ENCODE results near the gene WFDC10B.

The WFDC10B gene

DNA sequence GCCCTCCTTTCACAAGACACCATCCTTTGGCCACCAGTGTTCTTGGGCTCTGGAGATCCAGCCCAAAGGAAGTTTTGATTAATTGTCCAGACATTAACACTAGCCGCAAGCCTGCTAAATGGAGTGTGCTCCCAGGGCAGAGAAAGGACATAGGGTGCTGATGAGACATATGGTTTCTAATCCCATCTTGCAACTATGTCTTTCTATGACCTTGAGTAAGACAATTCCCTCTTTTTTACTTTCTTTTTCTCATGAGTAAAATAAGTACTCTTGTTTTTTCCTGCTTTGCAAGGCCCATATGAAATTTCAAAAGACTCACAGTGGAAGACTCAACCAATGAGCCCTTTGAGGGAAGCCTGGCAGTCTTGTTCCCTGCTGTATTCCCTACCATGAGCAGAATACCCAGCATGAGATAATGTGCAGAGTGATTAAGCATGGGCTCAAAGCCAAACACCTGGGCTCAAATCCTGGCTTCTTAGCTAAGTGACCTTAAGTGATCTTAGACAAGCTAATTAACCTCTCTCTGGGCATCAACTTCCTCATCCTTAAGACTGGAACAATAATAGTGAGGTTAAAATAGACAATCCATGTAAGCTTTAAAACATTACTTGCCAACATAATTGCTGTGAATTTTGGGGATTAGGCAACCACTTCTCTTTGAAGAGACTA lies at the start of gene WFDC10B:
Gene WFDC10B (minus strand): TSS at position 51 of the 669 bp plus-strand sequence. CDS start 19,027 bp downstream, outside the sequence.
- TF ChIP-seq, protein P1, sequence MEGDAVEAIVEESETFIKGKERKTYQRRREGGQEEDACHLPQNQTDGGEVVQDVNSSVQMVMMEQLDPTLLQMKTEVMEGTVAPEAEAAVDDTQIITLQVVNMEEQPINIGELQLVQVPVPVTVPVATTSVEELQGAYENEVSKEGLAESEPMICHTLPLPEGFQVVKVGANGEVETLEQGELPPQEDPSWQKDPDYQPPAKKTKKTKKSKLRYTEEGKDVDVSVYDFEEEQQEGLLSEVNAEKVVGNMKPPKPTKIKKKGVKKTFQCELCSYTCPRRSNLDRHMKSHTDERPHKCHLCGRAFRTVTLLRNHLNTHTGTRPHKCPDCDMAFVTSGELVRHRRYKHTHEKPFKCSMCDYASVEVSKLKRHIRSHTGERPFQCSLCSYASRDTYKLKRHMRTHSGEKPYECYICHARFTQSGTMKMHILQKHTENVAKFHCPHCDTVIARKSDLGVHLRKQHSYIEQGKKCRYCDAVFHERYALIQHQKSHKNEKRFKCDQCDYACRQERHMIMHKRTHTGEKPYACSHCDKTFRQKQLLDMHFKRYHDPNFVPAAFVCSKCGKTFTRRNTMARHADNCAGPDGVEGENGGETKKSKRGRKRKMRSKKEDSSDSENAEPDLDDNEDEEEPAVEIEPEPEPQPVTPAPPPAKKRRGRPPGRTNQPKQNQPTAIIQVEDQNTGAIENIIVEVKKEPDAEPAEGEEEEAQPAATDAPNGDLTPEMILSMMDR (IDR thresholded peaks at IDR 0.05; ENCODE audit: low read depth, low read length), result no peak
- H3K4me3 ChIP-seq (ENCODE audit: low read depth, low read length), result no peak within 1 kb of the TSS

DNA sequence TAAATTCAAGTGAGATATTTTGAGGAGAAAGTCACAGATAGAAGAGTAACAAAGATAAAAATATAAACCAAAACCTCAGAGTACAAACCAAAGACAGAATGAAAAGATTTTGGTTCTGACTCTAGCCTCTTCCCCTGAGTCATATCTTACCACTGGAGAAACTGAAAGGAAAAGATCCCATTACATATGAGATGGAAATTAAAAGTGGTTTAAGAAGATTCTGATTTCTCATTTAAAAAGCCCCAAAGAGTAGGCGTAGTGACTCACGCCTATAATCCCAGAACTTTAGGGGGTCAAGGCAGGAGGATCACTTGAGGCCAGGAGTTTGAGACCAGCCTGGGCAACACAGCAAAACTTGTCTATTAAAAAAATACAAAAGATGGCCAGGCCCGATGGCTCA lies 47.9 kb upstream of the WFDC10B start:
- TF ChIP-seq, protein P1 (IDR thresholded peaks at IDR 0.05; ENCODE audit: low read depth, low read length), result no peak
- no peak overlapping the region for H3K4me3 ChIP-seq (ENCODE audit: low read depth, low read length)

DNA sequence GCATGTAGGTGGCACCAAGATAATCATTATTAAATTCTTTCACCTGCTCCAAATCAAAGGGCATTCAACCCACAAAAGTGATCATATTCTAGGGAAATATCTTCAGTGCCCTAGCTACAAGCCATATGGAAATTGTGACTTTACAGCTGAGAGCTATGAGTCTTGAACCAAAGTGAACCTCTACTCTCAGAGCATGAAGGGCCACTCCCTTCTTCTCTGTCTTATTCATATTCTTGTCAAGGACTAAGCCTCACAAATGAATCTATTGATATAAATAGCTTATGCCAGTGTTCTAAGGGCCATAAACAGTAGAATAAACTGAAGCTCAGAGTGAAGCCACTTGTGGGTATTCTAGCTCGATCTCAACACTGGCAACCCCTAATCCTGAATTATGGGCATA lies 46.9 kb upstream of the WFDC10B start:
- H3K4me3 ChIP-seq (ENCODE audit: low read depth, low read length), result no peak overlapping the region
- TF ChIP-seq, protein P1 (IDR thresholded peaks at IDR 0.05; ENCODE audit: low read depth, low read length), result no peak

DNA sequence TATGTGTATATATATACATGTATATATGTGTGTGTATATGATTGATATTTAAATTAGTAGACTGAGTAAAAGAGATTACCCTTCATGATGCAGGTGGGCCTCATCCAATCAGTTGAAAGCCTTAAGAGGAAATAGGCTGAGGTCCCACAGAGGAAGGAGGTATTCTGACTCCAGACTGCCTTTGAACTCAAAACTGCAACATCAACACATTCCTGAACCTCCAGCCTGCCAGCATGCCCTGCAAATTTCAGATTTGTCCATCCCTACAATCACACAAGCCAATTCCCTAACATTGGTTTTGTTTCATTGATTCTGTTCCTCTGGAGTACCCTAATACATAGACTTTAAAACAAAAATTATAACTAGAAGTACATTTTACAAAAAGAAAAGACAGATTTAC lies 40.2 kb upstream of the WFDC10B start:
- H3K4me3 ChIP-seq (ENCODE audit: low read depth, low read length), result no peak overlapping the region

DNA sequence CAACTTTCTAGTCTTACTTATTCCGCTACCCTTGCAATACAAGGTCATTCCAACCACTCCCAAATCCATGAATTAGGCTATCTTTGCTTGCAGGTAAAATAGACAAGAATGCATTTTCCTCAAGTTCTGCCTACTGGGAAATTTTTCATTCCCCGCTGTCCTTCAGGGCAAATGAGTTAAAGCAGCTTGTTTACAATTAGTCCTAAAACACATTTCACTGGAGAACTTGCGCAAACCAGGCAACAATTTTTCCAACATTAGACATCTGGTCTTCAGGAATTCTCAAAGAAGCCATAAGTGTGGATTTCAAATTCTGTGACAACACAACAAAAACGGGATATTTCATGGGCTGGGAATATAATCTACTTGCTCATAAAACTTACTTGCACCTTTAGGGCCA lies 37.8 kb upstream of the WFDC10B start:
- H3K4me3 ChIP-seq (ENCODE audit: low read depth, low read length), result no peak overlapping the region
- TF ChIP-seq, protein P1 (IDR thresholded peaks at IDR 0.05; ENCODE audit: low read depth, low read length), result no peak

More for the DNA sequence above, 40.2 kb upstream of the WFDC10B start:
- TF ChIP-seq, protein P1 (IDR thresholded peaks at IDR 0.05; ENCODE audit: low read depth, low read length), result no peak

DNA sequence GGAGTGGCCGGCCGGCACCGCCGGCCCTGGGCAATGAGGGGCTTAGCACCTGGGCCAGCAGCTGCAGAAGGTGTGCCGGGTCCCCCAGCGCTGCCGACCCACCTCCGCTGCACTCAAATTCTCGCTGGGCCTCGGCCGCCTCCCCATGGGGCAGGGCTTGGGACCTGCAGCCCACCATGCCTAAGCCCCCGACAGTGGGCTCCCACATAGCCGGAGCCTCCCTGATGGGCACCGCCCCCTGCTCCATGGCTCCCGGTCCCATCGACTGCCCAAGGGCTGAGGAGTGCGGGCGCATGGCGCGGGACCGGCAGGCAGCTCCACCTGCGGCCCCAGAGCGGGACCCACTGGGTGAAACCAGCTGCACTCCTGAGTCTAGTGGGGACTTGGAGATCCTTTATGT lies 31.2 kb upstream of the WFDC10B start:
- H3K4me3 ChIP-seq (ENCODE audit: low read depth, low read length), result no peak overlapping the region
- TF ChIP-seq, protein P1 (IDR thresholded peaks at IDR 0.05; ENCODE audit: low read depth, low read length), result no peak

DNA sequence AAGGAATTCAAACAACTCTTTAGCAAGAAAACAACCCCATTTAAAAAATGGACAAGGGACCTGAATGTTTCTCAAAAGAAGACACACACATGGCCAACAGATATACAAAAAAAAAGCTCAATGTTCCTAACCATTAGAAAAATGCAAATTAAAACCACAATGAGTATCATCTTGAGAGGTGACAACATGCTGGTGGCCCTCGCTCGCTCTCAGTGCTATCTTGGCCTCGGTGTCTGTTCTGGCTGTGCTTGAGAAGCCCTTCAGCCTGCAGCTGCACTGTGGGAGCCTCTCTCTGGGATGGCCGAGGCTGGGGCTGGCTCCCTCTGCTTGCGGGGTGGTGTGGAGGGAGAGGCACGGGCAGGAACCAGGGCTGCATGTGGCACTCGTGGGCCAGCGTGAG lies 30.7 kb upstream of the WFDC10B start:
- TF ChIP-seq, protein P1 (IDR thresholded peaks at IDR 0.05; ENCODE audit: low read depth, low read length), result no peak

More for the DNA sequence above, 30.7 kb upstream of the WFDC10B start:
- no peak overlapping the region for H3K4me3 ChIP-seq (ENCODE audit: low read depth, low read length)

Data from WI38 (cell line).